Measurements from ENCODE around the gene IRF9. TPM values are rescaled to one million over a fixed set of nuclear protein-coding genes. Genes with fewer than 3 reads are reported as not detected.
"Not testable (repeated sequence)": the region's sequence is repeated elsewhere in the genome, so short reads cannot be mapped to it uniquely, and the experiment has no call there.

The IRF9 gene
- total RNA-seq, 1 donor, result 63.1 TPM

GRCh38 chr14:24198814-24199524, 37.9 kb downstream of the IRF9 start:
- H3K4me3 ChIP-seq (ENCODE audit: low read depth, low read length), result no peak overlapping the region
- no peak for DNase-seq (ENCODE audit: low read depth)
- no peak for TF ChIP-seq CTCF (IDR thresholded peaks at IDR 0.05; ENCODE audit: insufficient read depth, low read length)

GRCh38 chr14:24202538-24202937, 41.5 kb downstream of the IRF9 start:
- not testable (repeated sequence) for DNase-seq (ENCODE audit: low read depth); H3K4me3 ChIP-seq (ENCODE audit: low read depth, low read length)

GRCh38 chr14:24203249-24203886, 42.3 kb downstream of the IRF9 start:
- H3K4me3 ChIP-seq (ENCODE audit: low read depth, low read length); DNase-seq (ENCODE audit: low read depth): not testable (repeated sequence)

GRCh38 chr14:24204163-24205146, 43.4 kb downstream of the IRF9 start:
- no peak for DNase-seq (ENCODE audit: low read depth)
- no peak for TF ChIP-seq CTCF (IDR thresholded peaks at IDR 0.05; ENCODE audit: insufficient read depth, low read length)
- no peak overlapping the region for H3K4me3 ChIP-seq (ENCODE audit: low read depth, low read length)

- H3K4me3 ChIP-seq (ENCODE audit: low read depth, low read length), result no peak overlapping the region
- DNase-seq (ENCODE audit: low read depth), result no peak
- no peak for TF ChIP-seq CTCF (IDR thresholded peaks at IDR 0.05; ENCODE audit: insufficient read depth, low read length)
Observed at GRCh38 chr14:24206260-24207103, 45.4 kb downstream of the IRF9 start.

- TF ChIP-seq CTCF (IDR thresholded peaks at IDR 0.05; ENCODE audit: insufficient read depth, low read length), result no peak
- H3K4me3 ChIP-seq (ENCODE audit: low read depth, low read length), result no peak overlapping the region
- DNase-seq (ENCODE audit: low read depth), result no peak
Observed at GRCh38 chr14:24207104-24207551, 46.1 kb downstream of the IRF9 start.

- no peak for TF ChIP-seq CTCF (IDR thresholded peaks at IDR 0.05; ENCODE audit: insufficient read depth, low read length)
- H3K4me3 ChIP-seq (ENCODE audit: low read depth, low read length), result no peak overlapping the region
- no peak for DNase-seq (ENCODE audit: low read depth)
Observed at GRCh38 chr14:24207625-24208024, 46.6 kb downstream of the IRF9 start.

Data from fibroblast of the aortic adventitia (primary cell).